HCT116 (cell line): Measurements from ENCODE around the gene MYOM1. TPM values are rescaled to one million over a fixed set of nuclear protein-coding genes. Genes with fewer than 3 reads are reported as not detected.

Experiments
- ATAC-seq: fragments of 200-7000 bp; cut with Tn5 transposase; 2 replicates; pipeline ENCODE4 v1.9.1; 2020; ENCODE audit warnings: mild to moderate bottlenecking, moderate library complexity
- BruUV-seq: library from RNA; stranded (reverse); fragments of 400-500 nt; replicated peaks from 2 replicates; lab custom pipeline; 2021; lab: Mats Ljungman, UMichigan
- CTCF ChIA-PET: fragments of 300-600 bp; sonication (Branson Sonifier 250); formaldehyde crosslinking; loops from one replicate; lab custom pipeline; 2021; ENCODE audit warnings: antibody characterized with exemption; lab: Charles Lee
- POLR2A ChIA-PET: fragments of 300-600, 350-600 bp; sonication (Branson Sonifier 250); formaldehyde crosslinking; loops from one replicate; lab custom pipeline; 2021; ENCODE audit warnings: antibody characterized with exemption; lab: Charles Lee
- RAD21 ChIA-PET, 2 experiments: fragments of 300-600 bp; sonication (Branson Sonifier 250); formaldehyde crosslinking; loops; one replicate each; lab custom pipeline; 2023; ENCODE audit warnings: low total read pairs in 2 of 2; ENCODE audit not compliant: uncharacterized antibody in 2 of 2, unreplicated experiment in 2 of 2, low non-redundant PET in 1 of 2; lab: Charles Lee
- DNase-seq: peaks from one replicate; pipeline ENCODE4 v3.0.0-alpha.2; 2010; ENCODE audit warnings: low read depth, low spot score
- H2AFZ ChIP-seq: fragments of 200-600 bp; shearing (Covaris generic), sonication (generic); 2 replicates; pipeline ENCODE4 v1.6.1; 2017; ENCODE audit warnings: low read depth, mixed run types, mixed read lengths, antibody characterized with exemption, low read length; ENCODE audit not compliant: poor library complexity, severe bottlenecking
- H3K27ac ChIP-seq: 2 replicates; pipeline ENCODE4 v1.5.1; 2012; ENCODE audit warnings: low read depth, low read length
- H3K27me3 ChIP-seq: fragments of 200-600 bp; sonication (generic); 2 replicates; pipeline ENCODE4 v1.6.1; 2016; ENCODE audit warnings: mixed run types, low read length, mixed read lengths; ENCODE audit not compliant: insufficient read depth
- H3K36me3 ChIP-seq, 2 experiments: fragments of 200-500 bp in 1 of 2; fragments of 200-600 bp in 1 of 2; sonication (Bioruptor generic) in 1 of 2; sonication (generic) in 1 of 2; 2 replicates each; pipeline versions ENCODE4 v1.5.1 to v1.6.1; 2014 to 2016; ENCODE audit warnings: low read length in 2 of 2, inconsistent platforms in 1 of 2, mixed read lengths in 1 of 2, mixed run types in 1 of 2; ENCODE audit not compliant: insufficient read depth in 2 of 2, control insufficient read depth in 1 of 2
- H3K4me1 ChIP-seq, 2 experiments: fragments of 200-600 bp in 1 of 2; sonication (generic) in 1 of 2; 2 replicates each; pipeline versions ENCODE4 v1.5.1 to v1.6.1; 2012 to 2017; ENCODE audit warnings: low read length in 2 of 2, inconsistent platforms in 1 of 2, mild to moderate bottlenecking in 1 of 2, mixed read lengths in 1 of 2, mixed run types in 1 of 2, moderate library complexity in 1 of 2; ENCODE audit not compliant: insufficient read depth in 2 of 2, control insufficient read depth in 1 of 2
- H3K4me2 ChIP-seq: fragments of 200-600 bp; sonication (generic); 2 replicates; pipeline ENCODE4 v1.6.1; 2017; ENCODE audit warnings: mixed run types, low read length, mixed read lengths
- H3K4me3 ChIP-seq, 2 experiments: fragments of 200-600 bp in 1 of 2; sonication (generic) in 1 of 2; replicated peaks in 1 of 2; 2 replicates each; pipeline ENCODE4 v1.5.1; 2011 to 2016; ENCODE audit warnings: low read length in 2 of 2, control low read depth in 1 of 2, low read depth in 1 of 2, mild to moderate bottlenecking in 1 of 2, mixed read lengths in 1 of 2, mixed run types in 1 of 2
- H3K79me2 ChIP-seq: fragments of 200-600 bp; sonication (generic); 2 replicates; pipeline ENCODE4 v1.6.1; 2017; ENCODE audit warnings: mild to moderate bottlenecking, mixed run types, low read length, moderate library complexity, mixed read lengths; ENCODE audit not compliant: insufficient read depth
- H3K9ac ChIP-seq: fragments of 200-600 bp; sonication (generic); 2 replicates; pipeline ENCODE4 v1.6.1; 2016; ENCODE audit warnings: low read length, mixed read lengths
- H3K9me2 ChIP-seq: fragments of 200-600 bp; sonication (generic), shearing (Covaris generic); 2 replicates; pipeline ENCODE4 v1.6.1; 2017; ENCODE audit warnings: mixed run types, mild to moderate bottlenecking, moderate library complexity; ENCODE audit not compliant: insufficient read depth
- H3K9me3 ChIP-seq, 2 experiments: fragments of 200-500 bp in 1 of 2; fragments of 200-600 bp in 1 of 2; sonication (Bioruptor generic) in 1 of 2; sonication (generic) in 1 of 2; 2 replicates each; pipeline ENCODE4 v1.6.1; 2014 to 2017; ENCODE audit warnings: low read length in 2 of 2, mixed read lengths in 2 of 2, inconsistent platforms in 1 of 2, low read depth in 1 of 2, mild to moderate bottlenecking in 1 of 2, mixed run types in 1 of 2, moderate library complexity in 1 of 2; ENCODE audit not compliant: control insufficient read depth in 1 of 2, insufficient read depth in 1 of 2
- H4K20me1 ChIP-seq: fragments of 200-600 bp; sonication (generic), shearing (Covaris generic); 2 replicates; pipeline ENCODE4 v1.6.1; 2017; ENCODE audit warnings: mixed run types, mild to moderate bottlenecking, moderate library complexity; ENCODE audit not compliant: insufficient read depth
- CBX3 ChIP-seq: IDR thresholded peaks from 2 replicates; pipeline ENCODE4 v1.6.1; 2012; ENCODE audit warnings: low read depth
- CEBPB ChIP-seq: IDR thresholded peaks from 2 replicates; pipeline ENCODE4 v1.6.1; 2012; ENCODE audit warnings: low read depth
- ELF1 ChIP-seq: IDR thresholded peaks from 2 replicates; pipeline ENCODE4 v1.6.1; 2012; ENCODE audit warnings: low read depth, borderline replicate concordance
- EZH2 ChIP-seq: fragments of 200-600 bp; sonication (generic); IDR thresholded peaks from 2 replicates; pipeline ENCODE4 v1.6.1; 2017; ENCODE audit warnings: antibody characterized with exemption, mixed run types
- POLR2A ChIP-seq: IDR thresholded peaks from 2 replicates; pipeline ENCODE4 v1.7.0; 2011; ENCODE audit warnings: borderline replicate concordance; ENCODE audit not compliant: insufficient read depth, insufficient read length; ENCODE audit errors: extremely low read depth
- POLR2AphosphoS5 ChIP-seq: IDR thresholded peaks from 2 replicates; pipeline ENCODE4 v1.6.1; 2011; ENCODE audit warnings: mild to moderate bottlenecking, low read depth, low read length, moderate library complexity
- RAD21 ChIP-seq: IDR thresholded peaks from 2 replicates; pipeline ENCODE4 v1.6.1; 2012; ENCODE audit warnings: low read depth, mild to moderate bottlenecking
- SIN3A ChIP-seq: IDR thresholded peaks from 2 replicates; pipeline ENCODE4 v1.6.1; 2012; ENCODE audit warnings: low read depth
- SP1 ChIP-seq: IDR thresholded peaks from 2 replicates; pipeline ENCODE4 v1.6.1; 2012; ENCODE audit warnings: low read depth
- TCF7L2 ChIP-seq: IDR thresholded peaks from 2 replicates; pipeline ENCODE4 v1.7.0; 2011; ENCODE audit warnings: borderline replicate concordance, inconsistent platforms; ENCODE audit not compliant: insufficient read depth, insufficient read length; ENCODE audit errors: extremely low read depth
- YY1 ChIP-seq: IDR thresholded peaks from 2 replicates; pipeline ENCODE4 v1.6.1; 2011; ENCODE audit warnings: low read length, low read depth, moderate library complexity, mild to moderate bottlenecking; ENCODE audit not compliant: insufficient replicate concordance; ENCODE audit errors: extremely low read depth
- ZFX ChIP-seq: fragments of 450-650 bp; IDR thresholded peaks from 2 replicates; pipeline ENCODE4 v1.6.1; 2017
- ZNF274 ChIP-seq: fragments of 200-500 bp; sonication (Bioruptor generic); IDR thresholded peaks from 2 replicates; pipeline ENCODE4 v1.6.1; 2014; ENCODE audit warnings: mild to moderate bottlenecking, low read depth, low read length, inconsistent platforms
- intact Hi-C: fragments of 100-400 bp; cut with micrococcal nuclease; formaldehyde crosslinking; loops from 2 replicates; pipeline ENCODE4 v1.10.0; 2022
- total RNA-seq: library from RNA; stranded (reverse); gene quantifications from one replicate; pipeline ENCODE4 v1.2.1, GENCODE V29; 2021; ENCODE audit not compliant: unreplicated experiment
- TF ChIP-seq, protein P1 (sequence below): IDR thresholded peaks from 2 replicates; pipeline ENCODE4 v1.6.1; 2011; ENCODE audit warnings: mild to moderate bottlenecking, low read length, moderate library complexity; ENCODE audit not compliant: insufficient replicate concordance; ENCODE audit errors: extremely low read depth
- TF ChIP-seq, protein P2 (sequence below): IDR thresholded peaks from 2 replicates; pipeline ENCODE4 v1.6.1; 2012
- TF ChIP-seq, protein P3 (sequence below), 3 experiments: fragments of 200-600 bp in 1 of 3; sonication (generic) in 1 of 3; IDR thresholded peaks in 2 of 3; conservative IDR thresholded peaks in 1 of 3; 2 replicates each; pipeline ENCODE4 v1.5.1; 2012 to 2017; ENCODE audit warnings: low read depth in 2 of 3, low read length in 2 of 3, antibody characterized with exemption in 1 of 3, borderline replicate concordance in 1 of 3, control low read depth in 1 of 3, mild to moderate bottlenecking in 1 of 3, mixed read lengths in 1 of 3, mixed run types in 1 of 3, moderate library complexity in 1 of 3; ENCODE audit not compliant: insufficient read depth in 1 of 3

The MYOM1 gene
- total RNA-seq, 1 experiment from 2014 or later, result 0.52 TPM

- H3K4me3 ChIP-seq, result no peak overlapping the region
- H3K9ac ChIP-seq, result no peak overlapping the region
- H3K27me3 ChIP-seq, result no peaks in the 10 kb centered on the region
- intact Hi-C loops, result no loop called here
- H3K27ac ChIP-seq, result no peak overlapping the region
- ChIA-PET RAD21 (no interaction called here), POLR2A (no interaction called here), CTCF (no interaction called here)
- no peak for DNase-seq
- H3K9me3 ChIP-seq, result no peaks in the 10 kb centered on the region
- no peaks in the 10 kb centered on the region for H3K9me2 ChIP-seq
- no peaks in the 10 kb centered on the region for H3K79me2 ChIP-seq
- H3K36me3 ChIP-seq, result no peaks in the 10 kb centered on the region
- H2AFZ ChIP-seq, result no peak overlapping the region
- peaks cover 0 to 4% of the 10 kb centered on the region in 2 experiments; a peak in 1 of 4 replicates for H3K4me1 ChIP-seq
- no peak overlapping the region for H3K4me2 ChIP-seq
- no peak for ATAC-seq
- BruUV-seq, result no TSS peak
- no peaks in the 10 kb centered on the region for H4K20me1 ChIP-seq
- no peak for TF ChIP-seq RAD21
- no peak for TF ChIP-seq CEBPB
- TF ChIP-seq, protein P1, sequence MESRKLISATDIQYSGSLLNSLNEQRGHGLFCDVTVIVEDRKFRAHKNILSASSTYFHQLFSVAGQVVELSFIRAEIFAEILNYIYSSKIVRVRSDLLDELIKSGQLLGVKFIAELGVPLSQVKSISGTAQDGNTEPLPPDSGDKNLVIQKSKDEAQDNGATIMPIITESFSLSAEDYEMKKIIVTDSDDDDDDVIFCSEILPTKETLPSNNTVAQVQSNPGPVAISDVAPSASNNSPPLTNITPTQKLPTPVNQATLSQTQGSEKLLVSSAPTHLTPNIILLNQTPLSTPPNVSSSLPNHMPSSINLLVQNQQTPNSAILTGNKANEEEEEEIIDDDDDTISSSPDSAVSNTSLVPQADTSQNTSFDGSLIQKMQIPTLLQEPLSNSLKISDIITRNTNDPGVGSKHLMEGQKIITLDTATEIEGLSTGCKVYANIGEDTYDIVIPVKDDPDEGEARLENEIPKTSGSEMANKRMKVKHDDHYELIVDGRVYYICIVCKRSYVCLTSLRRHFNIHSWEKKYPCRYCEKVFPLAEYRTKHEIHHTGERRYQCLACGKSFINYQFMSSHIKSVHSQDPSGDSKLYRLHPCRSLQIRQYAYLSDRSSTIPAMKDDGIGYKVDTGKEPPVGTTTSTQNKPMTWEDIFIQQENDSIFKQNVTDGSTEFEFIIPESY, result no peak
- TF ChIP-seq, all 23 proteins: peak for 0
These were observed 115.3 kb downstream of the MYOM1 start for GRCh38 chr18:3104190-3105054.

- no peaks in the 10 kb centered on the region for H4K20me1 ChIP-seq
- H3K79me2 ChIP-seq, result no peaks in the 10 kb centered on the region
- H3K4me3 ChIP-seq, result no peak overlapping the region
- DNase-seq (no peak), ATAC-seq (no peak)
- ChIA-PET RAD21 (no interaction called here), POLR2A (no interaction called here), CTCF (no interaction called here)
- BruUV-seq, result no TSS peak
- H3K36me3 ChIP-seq, result no peaks in the 10 kb centered on the region
- peaks cover 0 to 4% of the 10 kb centered on the region in 2 experiments; a peak in 1 of 4 replicates for H3K4me1 ChIP-seq
- no peaks in the 10 kb centered on the region for H3K27me3 ChIP-seq
- H2AFZ ChIP-seq, result no peak overlapping the region
- intact Hi-C loops, result no loop called here
- H3K4me2 ChIP-seq, result no peak overlapping the region
- H3K9me3 ChIP-seq, result no peaks in the 10 kb centered on the region
- no peak overlapping the region for H3K9ac ChIP-seq
- H3K9me2 ChIP-seq, result no peaks in the 10 kb centered on the region
- no peak overlapping the region for H3K27ac ChIP-seq
- TF ChIP-seq, protein P2, sequence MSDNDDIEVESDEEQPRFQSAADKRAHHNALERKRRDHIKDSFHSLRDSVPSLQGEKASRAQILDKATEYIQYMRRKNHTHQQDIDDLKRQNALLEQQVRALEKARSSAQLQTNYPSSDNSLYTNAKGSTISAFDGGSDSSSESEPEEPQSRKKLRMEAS, result no peak
- TF ChIP-seq SIN3A, result no peak
- no peak for TF ChIP-seq CEBPB
- TF ChIP-seq CBX3, result no peak
- TF ChIP-seq RAD21, result no peak
- TF ChIP-seq ZNF274, result no peak
- no peak for TF ChIP-seq POLR2A
- TF ChIP-seq ELF1, result no peak
- TF ChIP-seq ZFX, result no peak
- TF ChIP-seq POLR2AphosphoS5, result no peak
- TF ChIP-seq, protein P3, sequence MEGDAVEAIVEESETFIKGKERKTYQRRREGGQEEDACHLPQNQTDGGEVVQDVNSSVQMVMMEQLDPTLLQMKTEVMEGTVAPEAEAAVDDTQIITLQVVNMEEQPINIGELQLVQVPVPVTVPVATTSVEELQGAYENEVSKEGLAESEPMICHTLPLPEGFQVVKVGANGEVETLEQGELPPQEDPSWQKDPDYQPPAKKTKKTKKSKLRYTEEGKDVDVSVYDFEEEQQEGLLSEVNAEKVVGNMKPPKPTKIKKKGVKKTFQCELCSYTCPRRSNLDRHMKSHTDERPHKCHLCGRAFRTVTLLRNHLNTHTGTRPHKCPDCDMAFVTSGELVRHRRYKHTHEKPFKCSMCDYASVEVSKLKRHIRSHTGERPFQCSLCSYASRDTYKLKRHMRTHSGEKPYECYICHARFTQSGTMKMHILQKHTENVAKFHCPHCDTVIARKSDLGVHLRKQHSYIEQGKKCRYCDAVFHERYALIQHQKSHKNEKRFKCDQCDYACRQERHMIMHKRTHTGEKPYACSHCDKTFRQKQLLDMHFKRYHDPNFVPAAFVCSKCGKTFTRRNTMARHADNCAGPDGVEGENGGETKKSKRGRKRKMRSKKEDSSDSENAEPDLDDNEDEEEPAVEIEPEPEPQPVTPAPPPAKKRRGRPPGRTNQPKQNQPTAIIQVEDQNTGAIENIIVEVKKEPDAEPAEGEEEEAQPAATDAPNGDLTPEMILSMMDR (IDR thresholded peaks at IDR 0.05 in 2 of 3, conservative IDR thresholded peaks at IDR 0.05 in 1 of 3; ENCODE audit: borderline replicate concordance in 1 of 3, insufficient read depth in 1 of 3, low read depth in 2 of 3, low read length in 2 of 3), result no peak
- TF ChIP-seq SP1, result no peak
- TF ChIP-seq YY1, result no peak
- no peak for TF ChIP-seq EZH2
- no peak for TF ChIP-seq TCF7L2
These were observed 116.2 kb downstream of the MYOM1 start for GRCh38 chr18:3103576-3103975.
